ENCODE measurements around the gene ERVFRD-1.
"Not testable (repeated sequence)": the region's sequence is repeated elsewhere in the genome, so short reads cannot be mapped to it uniquely, and the experiment has no call there.

ERVFRD-1 gene

DNA sequence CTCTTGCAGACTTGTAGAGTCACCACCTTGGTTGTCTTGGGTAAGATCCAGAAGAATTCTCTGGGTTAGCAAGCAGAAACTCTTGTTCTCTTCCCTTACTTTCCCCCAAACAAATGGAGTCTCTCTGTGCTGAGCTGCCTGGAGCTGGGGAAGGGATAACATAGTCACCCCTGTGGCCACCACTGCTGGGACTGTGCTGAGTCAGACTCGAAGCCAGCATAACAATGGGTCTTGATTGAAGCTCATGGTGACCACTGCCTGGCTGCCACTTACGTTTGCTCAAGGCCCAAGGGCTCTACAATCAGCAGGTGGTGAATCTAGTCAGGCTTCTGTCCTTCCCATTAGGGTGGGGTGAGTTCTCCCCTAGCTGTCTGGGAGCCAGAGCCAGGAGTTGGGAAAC is 15.4 kb upstream of the ERVFRD-1 start:
- DNase-seq = no peak

DNA sequence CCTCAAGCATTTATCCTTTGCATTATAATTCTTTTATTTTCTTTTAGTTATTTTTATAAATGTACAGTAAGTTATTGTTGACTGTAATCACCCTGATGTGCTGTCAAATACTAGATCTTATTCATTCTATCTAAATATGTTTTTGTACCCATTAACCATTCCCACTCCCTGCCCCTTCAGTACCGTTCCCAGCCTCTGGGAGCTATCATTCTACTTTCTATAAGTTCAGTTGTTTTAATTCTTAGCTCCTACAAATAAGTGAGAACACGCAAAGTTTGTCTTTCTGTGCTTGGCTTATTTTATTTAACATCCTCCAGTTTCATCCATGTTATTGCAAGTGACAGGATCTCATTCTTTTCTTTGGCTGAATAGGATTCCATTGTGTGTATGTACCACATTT is 12.5 kb upstream of the ERVFRD-1 start:
- no peak for DNase-seq

DNA sequence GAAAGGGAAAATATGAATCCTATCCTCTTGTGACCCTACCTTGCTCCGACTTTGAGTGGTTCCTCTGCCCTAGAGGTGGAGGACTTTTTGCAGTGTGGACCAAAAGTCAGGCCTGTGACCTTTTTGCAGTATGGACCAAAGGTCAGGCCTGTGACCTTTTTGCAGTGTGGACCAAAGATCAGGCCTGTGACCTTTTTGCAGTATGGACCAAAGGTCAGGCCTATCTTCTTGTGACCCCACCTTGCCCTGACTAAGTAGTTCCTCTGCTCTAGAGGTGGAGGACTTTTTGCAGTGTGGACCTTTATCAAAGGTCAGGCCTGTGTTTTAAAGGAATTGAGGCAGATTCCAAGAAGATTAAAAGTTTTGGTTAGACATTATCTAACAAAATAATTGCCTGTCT is 10.9 kb upstream of the ERVFRD-1 start:
- DNase-seq = no peak

DNA sequence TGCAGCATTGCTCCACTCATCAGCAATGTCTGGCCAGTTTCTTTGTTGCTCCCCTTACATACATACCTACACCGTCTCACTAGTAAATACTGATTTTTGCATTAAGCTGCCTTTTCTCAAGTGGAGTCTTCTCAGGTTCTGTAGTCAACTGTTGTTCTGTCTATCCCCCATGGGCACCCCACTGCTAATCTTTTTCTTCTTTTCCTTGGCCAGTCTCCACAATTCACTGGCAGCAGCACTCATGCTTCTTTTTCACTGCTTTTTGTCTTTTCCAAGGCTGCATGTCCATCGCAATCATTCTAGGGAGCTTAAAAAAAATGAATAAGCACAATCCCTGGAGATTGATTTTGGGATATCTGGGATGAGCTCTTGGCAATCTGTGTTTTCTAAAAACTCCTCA is 10.3 kb upstream of the ERVFRD-1 start:
- DNase-seq = no peak

DNA sequence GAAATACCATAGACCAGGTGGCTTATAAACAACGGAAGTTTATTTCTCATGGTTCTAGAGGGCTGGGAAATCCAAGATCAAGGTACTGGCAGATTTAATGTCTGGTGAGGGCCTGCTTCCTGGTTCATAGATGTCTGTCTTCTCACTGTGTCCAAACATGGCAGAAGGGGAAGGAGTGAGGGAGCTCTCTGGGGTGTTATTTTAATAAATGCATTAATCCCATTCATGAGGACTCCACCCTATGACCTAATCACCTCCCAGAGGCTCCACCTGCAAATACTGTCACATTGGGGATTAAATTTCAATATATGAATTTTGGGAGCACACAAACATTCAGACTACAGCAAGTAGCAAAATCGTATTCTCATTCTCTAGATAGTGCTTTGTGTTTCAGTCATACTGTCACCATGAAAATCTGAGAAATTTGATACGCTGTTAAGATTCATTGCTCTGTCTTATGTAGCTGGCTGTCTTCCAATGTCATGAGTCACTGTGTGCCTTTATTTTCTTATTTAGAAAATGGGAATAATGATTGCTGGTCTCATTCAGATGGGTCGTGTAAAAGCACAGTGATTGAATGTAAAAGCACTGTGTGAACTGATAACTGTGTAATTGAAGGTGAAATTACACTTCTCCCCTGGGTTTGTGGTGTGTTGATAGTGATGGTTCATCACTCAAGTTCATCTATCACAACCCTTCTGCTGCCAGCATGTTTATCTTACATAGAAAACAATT is 8.9 kb upstream of the ERVFRD-1 start:
- DNase-seq = no peak

DNA sequence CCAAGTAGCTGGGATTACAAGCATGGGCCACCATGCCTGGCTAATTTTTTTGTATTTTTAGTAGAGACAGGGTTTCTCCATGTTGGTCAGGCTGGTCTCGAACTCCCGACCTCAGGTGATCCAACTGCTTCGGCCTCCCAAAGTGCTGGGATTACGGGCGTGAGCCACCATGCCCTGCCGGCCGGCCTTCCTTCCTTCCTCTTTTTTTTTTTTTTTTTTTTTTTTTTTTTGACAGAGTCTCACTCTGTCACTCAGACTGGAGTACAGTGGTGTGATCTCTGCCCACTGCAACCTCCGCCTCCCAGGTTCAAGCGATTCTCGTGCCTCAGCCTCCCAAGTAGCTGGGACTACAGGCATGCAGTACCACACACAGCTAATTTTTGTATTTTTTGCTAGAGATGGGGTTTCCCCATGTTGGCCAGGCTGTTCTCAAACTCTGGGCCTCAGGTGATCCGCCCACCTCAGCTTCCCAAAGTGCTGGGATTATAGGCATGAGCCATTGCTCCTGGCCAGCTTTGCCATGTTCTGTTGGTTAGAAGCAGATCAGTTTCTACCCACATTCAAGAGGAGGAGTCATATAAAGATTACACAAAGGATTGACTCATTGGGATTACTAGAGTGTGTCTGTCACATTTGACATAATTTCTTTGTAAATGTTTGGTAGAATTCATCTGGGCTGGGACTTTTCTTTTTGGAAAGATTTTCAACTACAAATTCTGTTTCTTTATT is 4.4 kb upstream of the ERVFRD-1 start:
- DNase-seq = not testable (repeated sequence)

DNA sequence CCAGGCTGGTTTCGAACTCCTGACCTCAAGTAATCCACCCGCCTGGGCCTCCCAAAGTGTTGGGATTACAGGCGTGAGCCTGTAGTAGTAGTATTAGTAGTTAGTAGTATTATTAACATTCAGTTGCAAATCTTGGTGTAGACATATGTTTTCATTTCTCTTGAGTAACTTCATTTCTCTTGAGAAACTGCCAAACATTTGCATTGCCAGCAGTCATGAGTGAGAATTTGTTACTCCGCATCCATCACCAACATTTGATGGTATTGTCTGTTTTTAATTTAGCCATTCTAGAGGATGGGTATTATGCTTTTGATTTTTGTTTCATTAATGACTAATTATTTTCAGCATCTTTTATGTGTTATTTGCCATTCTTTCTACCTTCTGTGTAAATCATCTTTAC is 1.5 kb upstream of the ERVFRD-1 start:
- DNase-seq = no peak

DNA sequence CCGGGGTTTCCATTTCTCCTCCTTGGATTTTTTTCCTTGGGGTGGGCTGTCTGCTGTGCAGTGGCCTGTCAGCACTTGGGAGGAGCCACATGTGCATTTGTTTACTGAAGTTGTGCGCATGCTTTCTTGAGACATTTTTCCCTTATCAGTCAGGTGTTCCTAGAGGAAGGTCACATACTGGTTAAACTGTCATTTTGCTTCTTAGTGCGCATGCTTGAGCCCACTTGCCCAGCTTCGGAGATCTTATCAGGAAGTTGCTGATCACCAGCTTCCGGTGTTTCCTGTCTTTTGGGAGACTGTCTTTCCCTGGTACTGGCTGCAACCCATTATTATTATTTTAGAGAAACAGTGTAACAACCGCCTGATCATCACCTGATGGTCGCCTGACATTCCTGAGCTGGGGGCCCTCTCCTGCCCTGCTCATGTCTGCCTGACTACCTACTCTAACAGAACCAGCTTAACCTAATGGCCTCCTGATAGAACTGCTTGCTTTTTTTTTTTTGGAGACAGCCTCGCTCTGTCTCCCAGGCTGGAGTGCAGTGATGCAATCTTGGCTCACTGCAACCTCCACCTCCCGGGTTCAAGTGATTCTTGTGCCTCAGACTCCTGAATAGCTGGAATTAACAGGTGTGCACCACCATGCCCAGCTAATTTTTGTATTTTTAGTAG is 378 bp upstream of the ERVFRD-1 start:
- DNase-seq = peak in 1 of 2 donors; percentile 41

DNA sequence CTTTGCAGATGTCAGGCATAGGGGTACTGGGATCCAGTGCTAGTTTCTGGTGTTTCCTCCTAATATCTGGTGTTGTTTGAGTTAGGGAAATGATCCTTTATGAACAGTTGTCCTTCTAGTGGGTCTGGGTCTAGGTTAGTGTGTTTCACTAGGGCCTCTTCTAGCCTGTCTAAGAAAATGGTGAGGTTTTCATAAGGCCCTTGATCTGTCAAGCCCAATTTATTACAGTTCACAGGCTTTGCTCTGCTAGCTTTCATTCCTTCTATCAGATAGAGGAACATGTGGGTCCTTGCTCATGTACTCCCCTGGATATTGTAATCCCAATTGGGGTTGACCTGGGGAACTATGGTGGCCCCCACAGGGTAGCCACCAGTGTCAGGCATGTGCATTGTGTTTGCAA is 2.8 kb downstream of the ERVFRD-1 start:
- DNase-seq = no peak

DNA sequence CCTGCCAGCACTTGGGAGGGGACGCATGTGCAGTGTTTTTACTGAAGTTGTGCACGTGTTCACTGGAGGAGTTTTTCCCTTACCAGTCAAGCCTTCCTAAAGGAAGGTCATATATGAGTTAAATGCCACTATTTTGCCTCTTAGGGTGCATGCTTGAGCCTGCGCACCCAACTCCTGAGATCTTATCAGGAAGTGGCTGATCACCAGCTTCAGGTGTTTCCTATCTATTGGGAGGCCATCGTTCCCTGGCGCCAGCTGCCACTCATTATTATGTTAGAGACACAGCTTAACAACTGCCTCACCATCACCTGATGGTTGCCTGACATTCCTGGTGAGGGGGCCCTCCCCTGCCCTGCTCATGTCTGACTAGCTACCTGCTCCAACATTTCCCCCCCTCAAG is 8.5 kb downstream of the ERVFRD-1 start:
- no peak for DNase-seq

DNA sequence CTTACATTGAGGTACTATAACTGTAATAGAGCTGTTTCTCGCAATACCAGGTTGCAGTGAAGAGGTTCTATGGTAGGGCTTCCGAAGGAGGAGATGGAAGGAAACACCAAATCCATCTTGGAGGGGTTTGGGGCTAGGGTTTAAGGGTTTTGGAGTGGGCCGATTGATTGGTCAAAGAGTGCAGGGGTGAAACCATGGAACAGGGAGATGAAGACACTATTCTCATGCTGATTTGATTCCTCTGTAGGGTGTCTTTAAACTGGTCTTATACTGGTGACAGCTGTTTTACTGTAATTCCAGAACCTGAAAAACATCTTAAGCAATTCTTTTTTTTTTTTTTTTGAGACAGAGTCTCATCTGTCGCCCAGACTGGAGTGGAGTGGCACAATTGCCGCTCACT is 10.1 kb downstream of the ERVFRD-1 start:
- DNase-seq = no peak

DNA sequence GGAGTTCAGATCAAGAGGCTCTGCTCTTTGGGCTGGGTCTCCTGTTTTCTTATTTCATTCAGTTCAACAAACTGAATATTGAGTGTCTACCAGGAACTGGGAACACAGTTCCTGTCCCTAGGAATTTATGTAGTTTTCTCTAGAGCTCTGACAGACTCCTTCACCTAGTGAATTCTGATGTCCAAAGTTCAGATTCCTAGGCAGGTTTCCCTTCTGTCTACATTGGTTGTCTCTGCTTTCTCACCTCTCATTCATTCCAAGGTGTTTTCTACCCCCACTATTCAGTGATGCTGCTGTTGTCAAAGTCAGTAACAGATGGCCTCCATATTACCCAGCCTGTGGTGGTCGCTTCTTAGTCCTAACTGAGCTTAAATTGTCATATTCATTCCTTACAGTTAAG is 13.5 kb downstream of the ERVFRD-1 start:
- no peak for DNase-seq

DNA sequence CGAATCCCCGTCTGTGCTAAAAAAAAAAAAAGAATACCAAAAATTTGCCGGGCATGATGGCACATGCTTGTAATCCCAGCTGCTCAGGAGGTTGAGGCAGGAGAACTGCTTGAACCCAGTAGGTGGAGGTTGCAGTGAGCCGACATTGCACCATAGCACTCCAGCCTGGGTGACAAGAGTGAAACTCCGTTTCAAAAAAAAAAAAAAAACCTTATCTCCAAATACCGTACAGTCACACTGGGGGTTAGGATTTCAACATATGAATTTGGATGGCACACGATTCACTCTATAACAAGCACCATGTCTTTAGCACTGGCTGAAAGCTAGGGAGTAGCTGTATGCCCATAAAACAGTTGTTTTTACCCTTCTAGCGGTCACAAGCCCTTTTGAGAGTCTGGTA is 14.0 kb downstream of the ERVFRD-1 start:
- DNase-seq = no peak

DNA sequence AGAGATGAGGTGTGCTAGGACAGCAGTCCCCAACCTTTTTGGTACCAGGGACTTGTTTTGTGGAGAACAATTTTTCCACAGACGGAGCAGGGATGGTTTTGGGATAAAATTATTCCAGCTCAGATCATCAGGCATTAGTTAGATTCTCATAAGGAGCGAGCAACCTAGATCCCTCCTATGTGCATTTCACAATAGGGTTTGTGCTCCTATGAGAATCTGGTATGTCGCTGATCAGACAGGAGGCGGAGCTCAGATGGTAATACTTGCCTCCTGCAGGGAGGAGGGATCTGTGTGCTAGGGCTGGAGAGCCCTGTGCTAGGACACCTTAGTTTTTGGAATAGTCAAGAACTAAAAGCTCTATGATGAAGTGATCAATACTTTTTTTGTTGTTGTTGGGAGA is 15.4 kb downstream of the ERVFRD-1 start:
- DNase-seq = no peak

DNA sequence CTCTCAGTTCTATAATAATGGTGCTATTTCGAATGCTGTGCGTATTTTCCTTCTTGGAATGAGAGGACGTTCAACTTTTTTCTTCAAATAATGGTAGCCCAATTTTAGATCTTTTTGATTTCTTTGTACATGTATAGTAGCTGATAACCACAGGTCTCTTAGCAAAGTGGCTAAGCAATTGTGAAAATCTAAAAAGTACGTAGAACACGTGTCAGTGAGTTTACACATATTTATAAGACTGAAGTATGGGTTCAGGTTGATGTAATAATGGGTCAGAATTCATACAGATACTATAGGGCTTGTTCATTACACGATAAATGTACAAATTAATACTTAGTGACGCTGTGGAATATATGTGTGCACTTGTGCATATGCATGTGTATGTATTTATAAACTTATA is 16.6 kb downstream of the ERVFRD-1 start:
- DNase-seq = no peak

DNA sequence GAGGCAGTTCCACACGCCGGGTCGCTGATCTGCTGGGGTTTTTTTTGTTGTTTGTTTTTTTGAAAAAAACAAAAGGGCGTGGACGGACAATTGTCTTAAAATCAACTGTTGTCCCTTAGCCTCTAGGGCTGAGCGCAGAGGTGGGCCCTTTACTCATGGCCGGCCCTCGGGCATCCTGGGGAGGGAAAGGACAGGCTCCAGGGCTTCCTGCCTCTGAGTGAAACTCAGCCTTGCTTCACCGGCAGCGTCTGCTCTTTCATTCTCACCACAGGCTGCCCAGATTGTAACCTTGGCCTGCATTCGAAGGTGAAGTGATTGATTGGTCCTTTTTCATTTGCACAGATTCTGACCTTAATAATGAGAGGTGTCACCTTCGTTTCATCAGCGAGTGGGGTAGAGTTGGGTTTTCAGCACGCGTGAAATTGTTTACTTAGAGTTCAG is 17.1 kb downstream of the ERVFRD-1 start:
- DNase-seq = peak in 1 of 2 donors; percentile 63

DNA sequence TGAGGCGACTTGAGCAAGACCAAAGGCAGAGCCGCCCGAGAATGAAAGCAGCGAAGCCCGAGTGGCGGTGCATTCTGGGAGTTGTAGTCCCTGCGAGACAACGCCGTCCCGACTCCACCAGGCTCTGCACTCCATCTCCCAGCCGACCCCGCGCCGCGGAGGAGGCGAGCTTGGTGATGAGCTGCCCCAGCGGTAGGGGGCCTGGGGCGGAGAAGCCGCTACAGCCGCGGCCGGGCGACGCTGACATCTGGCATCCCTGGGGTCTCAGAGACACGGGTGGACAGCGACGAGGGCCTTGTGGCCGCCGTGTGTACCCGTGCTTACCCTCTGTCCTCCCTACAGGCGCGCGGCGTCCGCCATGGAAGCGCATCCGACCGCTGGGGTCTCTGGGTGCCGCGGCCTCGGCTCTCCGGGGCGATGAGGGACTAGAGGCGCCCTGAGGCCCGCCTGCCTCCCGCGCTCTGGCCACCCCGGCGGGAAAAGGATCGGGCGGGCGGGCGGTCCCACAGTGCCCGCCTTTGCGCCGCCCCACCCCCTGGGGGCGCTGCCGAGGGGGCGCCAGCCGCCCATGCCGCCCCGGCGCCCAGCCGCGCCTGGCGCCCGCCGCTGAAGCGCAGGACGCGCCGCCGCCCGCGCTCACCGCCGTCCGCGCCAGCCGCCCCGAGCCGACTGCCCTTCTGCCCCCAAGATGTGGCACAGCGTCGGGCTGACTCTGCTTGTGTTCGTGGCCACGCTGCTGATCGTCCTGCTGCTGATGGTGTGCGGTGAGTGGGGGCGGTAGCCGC is 17.7 kb downstream of the ERVFRD-1 start, which contains the start of gene SMIM13:
Gene SMIM13, plus strand, starts transcription at position 209 of the 785 bp plus-strand sequence. Its CDS starts 480 bp downstream, at position 689.
- DNase-seq = peak; percentile 90 to 92

DNA sequence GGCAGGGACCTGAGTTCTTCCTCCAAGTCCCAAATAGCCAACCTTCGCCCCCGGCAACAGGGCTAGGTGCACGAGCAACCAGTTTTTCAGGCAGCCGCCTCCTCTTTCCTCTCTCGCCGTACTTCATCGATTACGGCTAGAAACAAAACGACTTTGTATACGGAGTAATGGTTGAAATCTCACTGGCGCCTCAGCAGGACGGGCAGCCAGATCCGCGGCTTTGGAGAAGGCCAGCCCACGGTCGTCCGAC is 18.2 kb downstream of the ERVFRD-1 start:
- no peak for DNase-seq

DNA sequence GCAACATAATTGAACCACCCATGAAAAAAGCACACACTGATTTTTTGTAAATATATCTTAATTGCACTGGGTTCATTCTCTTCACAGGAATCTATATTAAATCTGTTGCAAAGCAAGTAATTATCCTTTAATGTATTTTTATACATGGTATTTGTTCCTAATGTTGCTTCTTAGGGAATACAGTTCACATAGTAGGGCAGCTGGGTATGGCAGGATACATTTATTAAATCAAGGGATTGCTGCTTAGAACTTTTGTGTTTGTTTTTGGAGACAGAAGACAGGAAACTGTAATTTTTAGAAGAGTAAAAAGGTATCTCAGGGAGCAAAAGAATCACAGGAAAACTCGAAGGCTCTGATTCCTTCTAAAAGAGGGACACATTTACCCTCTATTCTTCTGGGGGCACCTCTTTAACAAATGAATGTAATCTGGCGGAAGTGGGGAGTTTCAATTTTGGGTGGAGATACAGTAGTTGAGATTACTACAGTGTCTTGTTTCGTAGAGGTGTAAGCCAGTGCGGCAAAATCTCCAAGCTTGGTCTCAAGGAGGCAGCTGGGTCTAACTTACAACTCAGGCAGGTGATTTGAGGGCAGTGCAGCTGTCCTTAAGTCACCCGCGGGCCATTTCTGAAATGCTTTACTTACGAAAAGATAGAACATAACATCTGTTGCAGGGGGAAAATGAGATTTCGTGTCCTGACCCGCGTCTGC is 18.7 kb downstream of the ERVFRD-1 start:
- no peak for DNase-seq

DNA sequence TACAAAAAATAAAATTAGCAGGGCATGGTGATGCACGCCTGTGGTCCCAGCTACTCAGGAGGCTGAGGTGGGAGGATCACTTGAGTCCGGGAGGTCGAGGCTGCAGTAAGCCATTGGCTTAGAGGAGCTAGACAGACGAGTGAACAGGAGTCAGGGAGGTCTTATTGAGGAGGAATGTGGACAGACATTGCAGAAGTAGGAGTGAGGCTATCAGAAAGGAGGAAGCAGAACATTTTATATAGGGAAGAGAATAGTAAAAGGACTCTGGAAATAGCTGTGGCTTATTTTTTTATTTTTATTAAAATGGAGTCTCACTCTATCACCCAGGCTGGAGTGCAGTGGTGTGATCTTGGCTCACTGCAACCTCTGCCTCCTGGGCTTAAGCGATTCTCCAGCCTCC is 20.4 kb downstream of the ERVFRD-1 start:
- DNase-seq = not testable (repeated sequence)

DNA sequence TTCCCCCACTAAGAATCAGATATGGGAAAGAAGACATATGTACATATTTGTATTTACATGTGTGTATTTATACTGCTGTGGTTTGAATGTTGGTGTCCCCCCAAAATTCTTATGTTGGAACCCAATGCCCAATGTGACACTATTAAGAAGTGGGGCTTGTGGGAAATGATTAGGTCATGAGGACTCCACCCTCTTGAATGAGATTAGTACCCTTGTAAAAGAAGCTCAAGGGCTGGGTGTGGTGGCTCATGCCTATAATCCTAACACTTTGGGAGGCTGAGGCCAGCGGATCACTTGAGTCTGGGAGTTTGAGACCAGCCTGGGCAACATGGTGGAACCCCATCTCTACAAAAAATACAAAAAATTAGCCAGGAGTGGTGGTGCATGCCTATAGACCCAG is 21.8 kb downstream of the ERVFRD-1 start:
- no peak for DNase-seq

DNA sequence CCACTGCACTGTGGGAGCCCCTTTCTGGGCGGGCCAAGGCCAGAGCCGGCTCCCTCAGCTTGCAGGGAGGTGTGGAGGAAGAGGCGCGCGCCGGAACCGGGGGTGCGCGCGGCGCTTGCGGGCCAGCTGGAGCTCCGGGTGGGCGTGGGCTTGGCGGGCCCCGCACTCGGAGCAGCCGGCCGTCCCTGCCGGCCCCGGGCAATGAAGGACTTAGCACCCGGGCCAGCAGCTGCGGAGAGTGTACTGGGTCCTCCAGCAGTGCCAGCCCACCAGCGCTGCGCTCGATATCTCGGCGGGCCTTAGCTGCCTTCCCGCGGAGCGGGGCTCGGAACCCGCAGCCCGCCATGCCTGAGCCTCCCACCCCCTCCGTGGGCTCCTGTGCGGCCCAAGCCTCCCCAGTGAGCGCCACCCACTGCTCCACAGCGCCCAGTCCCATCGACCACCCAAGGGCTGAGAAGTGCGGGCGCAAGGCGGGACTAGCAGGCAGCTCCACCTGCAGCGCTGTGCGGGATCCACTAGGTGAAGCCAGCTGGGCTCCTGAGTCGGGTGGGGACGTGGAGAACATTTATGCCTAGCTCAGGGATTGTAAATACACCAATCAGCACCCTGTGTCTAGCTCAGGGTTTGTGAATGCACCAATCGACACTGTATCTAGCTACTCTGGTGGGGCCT is 24.2 kb downstream of the ERVFRD-1 start:
- DNase-seq = not testable (repeated sequence)

Measured in bone marrow (tissue), 2 donors.